GM12801 (cell line): ENCODE data around the gene RPGRIP1L.

Source experiments
- TF ChIP-seq, protein P1 (sequence below): IDR thresholded peaks from one replicate; pipeline ENCODE4 v1.5.1; 2011; ENCODE audit warnings: control low read depth; ENCODE audit not compliant: insufficient read length; ENCODE audit errors: extremely low read depth

Gene RPGRIP1L

DNA sequence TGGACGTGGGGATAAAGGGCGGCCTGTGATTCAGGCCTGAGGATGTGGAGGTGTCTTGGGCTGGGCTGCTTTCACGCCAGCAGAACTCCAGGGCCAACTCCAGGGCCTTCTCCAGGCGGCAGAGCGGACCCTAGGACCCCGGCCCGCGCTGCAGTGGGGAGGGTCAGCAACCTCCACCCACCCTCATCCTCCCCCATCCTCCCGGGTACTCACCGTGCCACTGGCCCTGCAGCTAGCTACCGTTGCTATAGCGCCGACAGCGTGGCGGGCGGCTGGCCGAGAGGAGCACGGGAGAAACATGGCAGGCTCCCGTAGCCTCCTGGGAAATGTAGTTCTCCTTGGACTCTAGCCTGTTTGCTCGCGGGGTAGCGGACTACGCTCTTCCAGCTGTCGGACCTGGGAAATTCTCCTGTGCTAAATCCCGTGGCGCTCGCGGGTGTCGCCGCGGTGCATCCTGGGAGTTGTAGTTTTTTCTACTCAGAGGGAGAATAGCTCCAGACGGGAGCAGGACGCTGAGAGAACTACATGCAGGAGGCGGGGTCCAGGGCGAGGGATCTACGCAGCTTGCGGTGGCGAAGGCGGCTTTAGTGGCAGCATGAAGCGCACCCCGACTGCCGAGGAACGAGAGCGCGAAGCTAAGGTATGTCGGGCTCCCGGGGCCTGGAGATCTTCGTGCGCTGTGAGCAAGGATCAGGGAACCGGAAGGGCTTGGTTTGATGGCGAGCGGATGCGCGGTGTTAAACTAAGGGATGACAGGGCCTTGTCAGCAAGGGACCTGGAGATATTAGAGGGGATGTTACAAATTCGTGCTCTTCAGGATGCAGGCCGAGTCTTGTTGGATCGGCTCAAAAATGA lies at the start of gene RPGRIP1L, which contains the start of gene FTO:
Gene RPGRIP1L, minus strand, starts transcription at position 270 of the 855 bp plus-strand sequence. CDS start 3,136 bp downstream, outside the sequence.
Gene FTO, plus strand, starts transcription at position 567 of the 855 bp plus-strand sequence.
- TF ChIP-seq, protein P1, sequence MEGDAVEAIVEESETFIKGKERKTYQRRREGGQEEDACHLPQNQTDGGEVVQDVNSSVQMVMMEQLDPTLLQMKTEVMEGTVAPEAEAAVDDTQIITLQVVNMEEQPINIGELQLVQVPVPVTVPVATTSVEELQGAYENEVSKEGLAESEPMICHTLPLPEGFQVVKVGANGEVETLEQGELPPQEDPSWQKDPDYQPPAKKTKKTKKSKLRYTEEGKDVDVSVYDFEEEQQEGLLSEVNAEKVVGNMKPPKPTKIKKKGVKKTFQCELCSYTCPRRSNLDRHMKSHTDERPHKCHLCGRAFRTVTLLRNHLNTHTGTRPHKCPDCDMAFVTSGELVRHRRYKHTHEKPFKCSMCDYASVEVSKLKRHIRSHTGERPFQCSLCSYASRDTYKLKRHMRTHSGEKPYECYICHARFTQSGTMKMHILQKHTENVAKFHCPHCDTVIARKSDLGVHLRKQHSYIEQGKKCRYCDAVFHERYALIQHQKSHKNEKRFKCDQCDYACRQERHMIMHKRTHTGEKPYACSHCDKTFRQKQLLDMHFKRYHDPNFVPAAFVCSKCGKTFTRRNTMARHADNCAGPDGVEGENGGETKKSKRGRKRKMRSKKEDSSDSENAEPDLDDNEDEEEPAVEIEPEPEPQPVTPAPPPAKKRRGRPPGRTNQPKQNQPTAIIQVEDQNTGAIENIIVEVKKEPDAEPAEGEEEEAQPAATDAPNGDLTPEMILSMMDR: no peak

DNA sequence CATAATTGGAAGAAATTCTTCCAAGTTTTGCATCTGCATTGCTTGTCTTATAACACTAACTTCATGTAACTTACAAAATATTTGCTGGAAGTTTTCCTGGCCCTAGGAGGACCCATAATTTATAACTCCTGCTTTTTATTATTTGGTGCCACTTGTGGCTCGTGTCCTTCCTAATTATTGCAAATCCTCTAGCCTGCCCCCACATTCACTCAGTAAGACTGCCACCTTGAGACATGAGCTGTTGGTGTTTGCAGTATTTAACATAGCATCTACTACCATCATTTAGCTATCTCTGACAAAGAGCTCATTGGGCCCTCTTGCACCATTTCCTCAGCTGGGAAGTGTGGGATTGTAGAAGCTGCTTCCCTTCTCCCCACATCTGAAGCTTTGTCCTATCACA lies 49.8 kb upstream of the RPGRIP1L start:
- TF ChIP-seq, protein P1: no peak

DNA sequence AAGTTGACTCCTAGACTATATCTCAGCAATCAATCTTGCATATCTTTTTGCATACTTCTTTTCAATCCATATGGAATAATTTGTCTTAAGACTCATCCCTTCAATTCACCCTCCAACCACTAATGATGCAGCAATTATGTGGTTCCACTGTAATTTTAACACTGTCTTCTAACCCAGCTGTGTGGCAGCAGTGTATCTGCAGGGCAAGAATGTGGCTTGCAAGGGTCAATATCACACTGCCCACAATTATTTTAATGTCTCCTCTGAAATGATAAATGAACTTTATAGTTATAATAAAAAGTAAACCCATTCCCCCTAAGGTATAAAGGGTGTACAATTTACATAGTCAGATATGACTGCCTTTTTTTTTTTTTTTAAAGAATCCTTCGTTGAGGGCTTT lies 48.9 kb upstream of the RPGRIP1L start:
- TF ChIP-seq, protein P1: no peak

DNA sequence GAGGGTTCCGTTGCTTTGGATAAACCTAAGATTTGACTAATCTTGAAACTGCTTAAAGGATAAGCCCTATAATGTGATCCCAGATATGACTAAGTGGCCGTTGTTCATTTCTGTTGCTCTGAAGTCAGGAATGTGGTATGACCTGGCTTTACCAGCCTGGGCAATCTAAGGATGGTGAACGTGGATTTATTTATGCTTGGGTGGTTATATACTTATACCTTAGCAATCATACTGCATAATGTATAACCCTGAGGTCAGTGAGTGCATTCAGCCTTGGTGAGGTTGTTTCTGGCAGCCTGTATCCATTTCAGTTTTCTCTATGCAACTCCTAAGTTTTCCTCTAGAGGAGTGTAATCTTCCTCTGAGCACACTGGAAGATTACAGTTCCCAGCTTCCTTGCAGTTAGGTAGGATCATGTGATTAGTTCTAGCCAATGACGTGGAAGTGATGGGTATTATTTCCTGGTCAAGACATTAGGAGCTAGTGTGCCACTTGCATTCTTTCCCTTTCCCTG lies 42.2 kb upstream of the RPGRIP1L start:
- TF ChIP-seq, protein P1: no peak

DNA sequence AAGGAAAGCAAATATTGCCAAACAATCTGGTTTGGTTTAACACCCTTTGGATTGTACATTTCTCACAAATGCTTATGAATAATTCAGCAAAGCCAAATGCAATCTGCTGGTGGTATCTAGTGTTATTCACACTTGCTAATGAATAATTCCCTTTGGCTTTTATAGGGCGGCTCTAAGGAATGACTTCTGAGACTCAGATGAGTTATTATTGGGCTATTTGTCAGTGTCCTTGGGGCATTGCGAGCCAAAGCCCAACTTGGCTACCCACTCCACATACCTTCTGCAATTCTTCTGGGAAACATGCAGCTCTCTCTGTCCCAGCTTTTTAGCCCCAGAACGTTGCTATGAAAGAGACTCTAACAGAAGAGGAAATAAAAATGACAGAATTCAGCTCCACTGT lies 41.4 kb upstream of the RPGRIP1L start:
- TF ChIP-seq, protein P1: no peak

DNA sequence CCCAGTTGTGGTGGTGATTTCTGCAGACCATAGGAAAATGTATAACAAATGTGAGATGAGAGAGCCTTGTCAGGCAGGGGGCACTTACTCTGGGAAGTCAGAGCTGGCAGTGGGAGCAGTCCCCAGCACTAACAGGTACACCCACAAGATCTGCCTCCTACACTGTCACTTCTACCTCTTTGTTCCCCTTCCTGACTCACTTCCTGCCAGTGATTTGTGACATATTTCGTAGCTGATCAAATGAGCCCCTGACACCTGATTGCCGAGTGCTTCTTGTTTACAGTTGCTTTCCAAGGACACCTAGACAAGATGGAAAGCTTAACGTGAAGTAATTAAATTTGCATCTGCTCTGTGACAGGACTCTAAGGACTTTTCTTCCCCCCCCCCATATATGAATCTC lies 40.8 kb upstream of the RPGRIP1L start:
- TF ChIP-seq, protein P1: no peak

DNA sequence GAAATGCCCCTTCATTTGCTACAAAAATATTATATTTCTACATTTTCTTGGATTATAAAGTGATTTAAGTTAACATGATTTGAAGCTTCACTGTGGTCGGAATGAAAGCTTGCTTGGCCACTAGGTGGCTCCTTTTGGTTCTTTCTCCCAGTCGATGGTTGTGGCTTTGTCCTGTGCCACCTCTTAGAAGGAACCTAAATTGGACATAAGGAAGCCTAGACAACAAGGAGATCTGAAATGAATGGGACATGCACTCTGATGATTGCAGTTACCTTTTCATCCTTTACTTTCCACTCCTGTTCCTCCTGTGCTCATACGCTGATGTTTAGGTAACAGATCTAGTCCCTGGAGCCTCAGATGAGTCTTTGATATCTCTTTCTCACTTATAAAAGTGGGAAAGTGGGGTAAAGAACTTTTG lies 39.5 kb upstream of the RPGRIP1L start:
- TF ChIP-seq, protein P1: no peak
